ENCODE measurements around the gene CAMK1G.

The CAMK1G gene

DNA sequence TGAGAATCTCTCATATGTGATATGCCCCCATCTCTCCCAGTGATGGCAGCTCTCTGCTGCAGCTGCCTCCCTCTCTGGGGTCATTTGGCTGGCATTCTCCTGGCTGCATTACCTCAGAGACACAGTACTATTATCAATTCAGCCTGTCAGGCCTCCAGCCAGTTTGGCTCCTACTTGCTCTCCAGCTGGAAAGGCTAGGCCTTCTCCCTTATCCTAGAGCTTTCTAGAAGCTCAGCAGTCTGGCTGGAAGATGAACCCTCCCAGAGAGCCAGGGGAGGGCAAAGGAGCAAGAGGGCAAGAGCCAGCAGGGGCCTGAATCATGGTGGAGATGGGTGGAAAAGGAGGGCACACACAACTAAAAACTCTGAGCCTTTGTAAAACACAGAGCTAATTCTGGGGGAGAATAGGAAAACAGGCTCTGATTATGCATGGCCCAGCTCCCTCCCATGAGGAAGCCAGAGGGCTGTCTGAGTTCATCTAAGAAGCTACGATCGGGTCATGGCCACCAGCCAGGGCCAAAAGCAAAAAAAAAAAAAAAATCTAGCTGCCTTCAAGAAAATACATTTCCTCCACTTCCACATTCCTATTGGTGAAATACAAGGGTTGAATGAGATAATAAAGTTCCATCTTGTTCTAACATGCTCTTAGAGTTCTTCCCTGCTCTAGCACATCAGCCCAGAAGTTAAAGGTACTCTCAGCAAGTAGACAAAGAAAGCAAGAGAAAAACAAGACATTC, 59.9 kb downstream of the CAMK1G start:
- DNase-seq: no peak

DNA sequence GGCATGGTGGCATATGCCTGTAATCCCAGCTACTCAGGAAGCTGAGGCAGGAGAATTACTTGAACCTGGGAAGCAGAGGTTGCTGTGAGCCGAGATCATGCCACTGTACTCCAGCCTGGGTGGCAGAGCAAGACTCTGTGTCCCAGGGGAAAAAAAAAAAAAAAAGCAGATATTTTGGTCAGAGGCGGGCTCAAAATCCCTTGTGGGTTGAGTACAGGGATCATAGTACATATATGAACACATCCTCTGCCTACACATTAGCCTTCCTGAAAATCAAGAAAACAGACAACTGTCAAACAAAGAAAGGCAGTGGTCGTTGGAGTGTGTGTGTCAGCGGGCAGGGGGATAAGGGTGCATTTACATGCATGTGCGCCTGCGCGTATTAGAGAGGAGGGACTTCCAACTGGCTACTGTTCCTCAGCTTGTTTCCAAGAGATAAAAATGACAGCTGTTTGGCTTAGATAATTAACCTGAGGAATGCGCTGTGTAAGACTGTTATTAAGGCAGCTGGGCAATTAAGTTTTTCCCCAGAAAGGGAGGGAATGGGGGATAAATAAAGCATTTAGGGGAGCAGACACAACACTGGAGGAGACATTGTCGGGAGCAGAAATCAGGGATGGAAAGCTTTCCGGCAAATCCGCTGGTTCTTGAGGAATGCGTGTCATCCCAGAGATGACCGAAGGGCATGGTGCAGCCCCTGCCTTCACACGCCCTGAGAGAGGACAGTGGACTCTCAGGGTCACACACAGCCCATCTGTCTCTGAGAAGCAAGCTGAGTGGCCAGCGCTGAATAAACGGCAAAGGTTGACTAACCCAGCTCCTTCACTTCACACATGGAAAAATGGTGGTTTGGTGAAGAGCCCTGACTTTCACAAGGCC, 62.3 kb downstream of the CAMK1G start:
- no peak for DNase-seq

- DNase-seq: no peak
These were observed 63.0 kb downstream of the CAMK1G start for GRCh38 chr1:209646558-209646957.

DNA sequence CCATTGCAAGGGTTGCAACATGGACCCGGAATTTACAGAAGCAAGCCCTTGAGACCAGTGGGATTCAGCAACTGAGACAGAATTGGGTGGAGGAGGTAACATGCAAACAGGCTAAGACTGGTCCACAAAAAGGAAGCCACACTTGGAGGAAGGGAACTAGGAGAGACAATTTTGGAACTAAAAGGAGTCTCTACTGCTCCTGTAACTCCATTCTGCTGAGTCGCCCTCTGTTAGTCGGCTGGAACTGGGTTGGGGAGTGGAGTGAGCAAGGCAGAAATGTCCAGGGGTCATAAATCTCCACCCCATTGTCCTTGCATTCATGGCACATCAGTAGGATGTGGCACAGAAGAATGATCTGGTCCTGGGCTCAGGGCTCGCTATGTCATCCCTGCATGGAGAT, 63.6 kb downstream of the CAMK1G start:
- DNase-seq: no peak

DNA sequence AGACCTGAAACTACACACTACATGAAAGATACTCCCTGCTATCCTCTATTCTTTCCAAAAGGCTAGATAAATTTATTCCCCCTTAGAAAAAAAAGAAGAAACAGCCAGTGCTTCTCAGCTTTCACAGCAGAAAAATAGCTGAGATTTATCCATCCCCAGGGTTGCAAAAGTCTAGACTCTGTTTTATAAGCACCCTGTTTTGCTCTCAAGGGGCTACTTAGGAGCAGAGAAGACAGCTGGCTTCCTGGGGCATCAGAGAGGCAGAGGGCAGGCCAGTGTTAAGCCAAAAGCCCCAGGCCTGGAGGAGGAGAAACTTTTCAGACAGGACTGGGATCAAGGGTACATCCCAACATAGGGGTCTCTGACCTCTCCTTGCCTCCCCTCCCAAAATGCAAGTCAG, 64.8 kb downstream of the CAMK1G start:
- no peak for DNase-seq

DNA sequence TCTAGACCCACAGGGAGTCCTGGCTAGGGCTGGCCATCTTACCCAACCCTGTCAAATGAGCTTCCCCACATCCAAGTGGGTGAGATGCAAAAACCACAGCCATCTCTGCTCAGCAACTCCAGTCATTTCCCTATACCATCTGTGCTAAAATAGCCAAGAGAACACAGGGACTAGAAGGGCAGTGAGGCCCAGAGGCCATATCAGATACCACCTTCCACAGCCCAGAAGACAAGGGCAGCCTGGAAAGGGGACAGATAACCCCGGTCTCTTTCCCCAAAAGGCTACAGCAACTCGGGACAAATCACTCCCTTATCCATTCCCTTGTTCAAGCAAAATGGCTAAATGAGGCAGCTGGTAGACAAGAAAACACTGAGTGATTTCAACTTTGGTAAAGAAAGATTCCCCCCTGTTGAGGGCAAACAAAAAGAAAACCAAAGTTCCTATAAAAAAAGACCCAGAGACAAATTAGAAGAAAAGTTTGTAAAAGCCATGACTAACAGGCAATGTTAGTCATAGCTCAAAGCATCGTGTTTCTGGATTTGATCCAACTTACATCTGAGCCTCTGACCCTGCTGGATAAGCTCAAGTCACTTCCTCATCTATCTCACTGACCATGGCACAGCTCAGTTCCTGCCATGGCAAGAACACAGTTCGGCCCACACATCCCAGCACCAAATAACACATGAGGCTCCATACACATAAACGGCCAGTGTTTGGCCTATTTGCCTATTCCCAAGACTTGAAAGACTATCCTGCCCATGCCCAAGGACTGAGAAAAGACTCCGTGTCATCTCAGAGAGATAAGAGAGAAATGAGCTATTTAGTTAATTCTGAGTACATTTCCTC, 65.6 kb downstream of the CAMK1G start:
- no peak for DNase-seq

GRCh38 chr1:209650454-209650853, 66.9 kb downstream of the CAMK1G start:
- no peak for DNase-seq

GRCh38 chr1:209651138-209651587, 67.6 kb downstream of the CAMK1G start:
- peak; percentile 45 for DNase-seq

DNA sequence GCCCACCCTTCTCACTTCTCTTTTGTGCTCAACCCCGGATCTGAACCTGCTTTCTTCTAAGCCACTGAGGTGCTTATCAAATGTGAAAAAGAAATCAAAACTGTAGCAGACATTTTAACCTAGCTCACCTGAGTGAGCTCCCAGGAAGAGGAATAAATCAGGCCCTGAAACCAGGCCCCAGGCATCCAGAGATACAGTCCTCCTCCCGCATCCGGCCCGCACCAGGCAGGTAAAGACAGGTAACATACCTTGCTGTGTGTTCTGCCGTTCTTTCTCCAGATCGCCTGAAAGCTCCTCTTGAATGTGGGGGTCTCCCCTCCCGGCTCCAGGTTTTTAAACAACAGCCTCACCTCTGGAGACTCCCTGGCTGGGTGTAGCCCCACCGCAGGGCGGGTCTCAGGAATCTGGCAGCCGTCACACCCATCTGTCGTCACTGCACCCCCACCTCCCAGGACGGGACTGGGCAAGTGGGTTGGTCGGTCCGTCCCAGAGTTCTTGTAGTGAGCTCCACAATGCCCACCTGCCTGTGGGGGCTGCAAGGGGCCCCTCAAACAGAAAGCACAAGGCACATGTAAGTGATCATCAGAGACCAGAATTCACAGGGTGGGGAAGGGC, 68.7 kb downstream of the CAMK1G start, which contains the start of gene LAMB3:
Gene LAMB3 (minus strand): TSS at position 305 of the 615 bp plus-strand sequence. CDS start 1,481 bp downstream, outside the sequence.
- DNase-seq: no peak

DNA sequence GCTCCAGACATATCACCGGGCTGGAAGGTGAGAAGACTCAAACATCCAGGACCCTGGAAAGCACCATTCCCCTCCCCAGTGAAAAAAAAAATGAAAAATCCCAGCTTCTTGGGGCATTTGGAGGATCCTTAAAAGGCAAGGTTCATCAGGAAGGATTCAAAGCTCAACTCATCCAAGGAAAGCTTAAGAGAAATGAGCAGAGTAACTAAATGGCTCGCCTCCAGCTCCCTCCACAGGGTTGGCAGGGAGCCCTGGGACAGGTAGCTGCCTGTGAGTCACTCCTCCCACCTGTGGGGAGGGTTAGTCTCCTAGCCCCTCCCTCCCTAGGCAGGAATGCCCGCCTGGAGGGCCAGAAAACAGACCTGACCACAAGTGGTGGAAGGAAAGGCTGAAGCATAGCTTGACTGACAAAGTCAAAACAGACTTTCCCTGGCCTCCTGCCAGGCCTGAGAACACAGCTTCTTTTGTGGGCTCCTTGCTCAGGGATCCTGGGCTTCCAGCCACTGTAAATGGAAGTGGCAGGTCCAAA, 69.4 kb downstream of the CAMK1G start:
- peak; percentile 37 for DNase-seq

- no peak for DNase-seq
These were observed 70.4 kb downstream of the CAMK1G start for GRCh38 chr1:209653915-209654351.

DNA sequence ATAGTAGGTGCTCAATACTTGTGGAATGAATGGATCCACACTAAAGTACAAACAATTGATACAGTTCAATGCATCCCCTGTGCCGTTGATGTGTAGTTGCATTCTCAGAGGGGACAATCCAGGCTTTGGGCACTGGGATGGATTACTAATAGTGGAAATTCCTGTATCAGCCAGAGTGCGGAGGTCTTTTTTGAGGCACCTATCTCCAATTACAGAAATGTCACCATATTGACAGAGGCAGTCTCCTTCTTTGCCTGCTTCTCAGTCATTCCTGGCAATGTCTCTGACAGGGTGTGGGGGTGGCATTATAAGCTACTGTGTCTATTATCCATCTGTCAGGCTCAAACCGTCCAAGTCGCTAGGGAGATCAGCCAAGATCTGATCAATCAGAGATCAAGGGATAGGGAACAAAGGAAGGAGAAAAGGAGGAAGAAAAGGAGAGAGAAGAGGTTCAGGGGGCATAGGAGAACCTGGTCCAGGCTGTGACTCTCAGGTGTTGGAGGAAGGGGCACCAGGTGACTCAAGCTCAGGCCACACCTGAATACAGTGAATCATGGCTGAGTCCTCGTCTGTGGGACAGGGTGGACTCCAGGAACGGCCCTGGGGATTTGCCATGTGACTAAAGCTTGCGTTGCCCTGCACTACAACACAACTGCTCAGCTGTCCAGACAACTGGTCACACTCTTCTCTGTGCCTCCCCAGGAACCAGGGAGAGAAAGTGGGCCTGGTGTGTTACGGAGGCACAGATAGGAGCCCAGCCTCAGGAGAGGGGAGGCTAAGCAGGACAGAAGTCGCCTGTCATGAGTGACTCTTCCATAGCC, 72.1 kb downstream of the CAMK1G start:
- no peak for DNase-seq

DNA sequence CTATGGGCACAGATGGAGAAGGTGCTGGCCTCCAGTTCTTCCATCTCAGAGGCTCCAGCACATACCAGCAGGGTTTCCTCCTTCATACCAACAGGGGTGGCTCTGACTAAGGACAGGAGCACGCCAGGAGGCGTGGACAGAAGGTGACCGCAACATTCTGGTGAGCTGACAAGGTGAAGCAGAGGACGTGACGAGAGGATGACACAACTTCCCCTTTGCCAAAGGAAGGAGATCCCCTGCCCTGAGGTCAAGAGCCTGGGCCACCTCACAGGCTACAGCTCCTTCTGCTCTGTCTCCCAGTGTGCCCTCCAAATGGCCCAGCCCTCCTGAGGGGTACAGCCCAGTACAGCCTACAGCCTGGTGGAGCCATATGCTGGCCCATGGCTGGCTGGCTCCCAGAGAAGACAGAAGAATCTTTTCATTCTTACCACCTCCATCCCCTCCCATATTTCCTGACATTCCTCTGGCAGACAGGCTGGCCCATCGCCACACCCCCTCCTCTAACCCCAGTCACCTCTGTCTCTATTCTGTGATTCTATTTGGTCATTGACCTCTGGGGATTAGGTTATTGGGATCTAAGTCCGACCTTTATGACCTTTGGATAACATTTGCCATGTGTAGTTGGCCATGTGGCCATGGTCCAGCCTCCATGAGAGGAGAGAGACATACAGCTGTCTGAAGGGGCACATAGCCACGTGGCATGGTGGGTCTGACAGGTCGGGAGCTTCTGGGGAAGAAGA, 73.8 kb downstream of the CAMK1G start:
- no peak for DNase-seq

GRCh38 chr1:209657918-209658317, 74.4 kb downstream of the CAMK1G start:
- DNase-seq: no peak

- no peak for DNase-seq
These were observed 76.4 kb downstream of the CAMK1G start for GRCh38 chr1:209659909-209660308.

- no peak for DNase-seq
These were observed 77.6 kb downstream of the CAMK1G start for GRCh38 chr1:209661071-209661470.

DNA sequence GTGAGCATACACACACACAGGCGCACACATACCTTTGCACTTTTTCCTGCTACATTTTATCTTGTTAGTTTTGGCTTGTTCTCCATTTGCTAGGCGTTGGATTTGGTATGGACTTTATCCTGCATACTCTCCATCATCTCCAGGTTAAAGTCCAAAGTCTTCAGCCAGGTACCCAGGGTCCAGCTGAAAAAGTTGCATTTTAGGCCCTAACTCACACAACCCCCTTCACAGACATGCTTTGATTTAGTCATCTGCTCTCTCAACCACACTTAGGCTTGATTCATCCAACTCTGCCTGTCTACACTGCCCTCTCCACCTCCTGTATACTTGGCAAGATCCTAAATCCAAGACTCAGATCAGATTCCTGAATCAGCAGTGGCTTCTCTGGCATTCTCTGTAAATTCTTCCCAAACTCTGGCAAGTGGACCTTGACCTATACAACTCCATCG, 79.4 kb downstream of the CAMK1G start:
- DNase-seq: no peak

Measured in activated CD8-positive, alpha-beta memory T cell treated with anti-CD3 and anti-CD28 coated beads, Interleukin-2, amount 50 U/mL, for 4 hours (primary cell).